ENCODE data around the gene SELENOH.

- TF ChIP-seq CTCF (IDR thresholded peaks at IDR 0.05) (no peak), POLR2A (IDR thresholded peaks at IDR 0.05) (no peak)
Measured at GRCh38 chr11:57727185-57727584, 14.1 kb upstream of the SELENOH start.

Data from thyroid gland (tissue), 4 donors.